K562 (cell line): ENCODE measurements around the gene USP15. TPM values are rescaled to one million over a fixed set of nuclear protein-coding genes. Genes with fewer than 3 reads are reported as not detected.

Experiments
- CREBBP ChIP-seq: IDR thresholded peaks from one replicate; pipeline ENCODE4 v1.6.1; 2012; ENCODE audit warnings: low read depth, mild to moderate bottlenecking, control low read depth, inconsistent platforms, low read length
- ETV6 ChIP-seq, 3 experiments: fragments of 150-350 bp in 1 of 3; sonication (generic) in 1 of 3; formaldehyde crosslinking in 1 of 3; IDR thresholded peaks; 2 replicates each; pipeline versions ENCODE4 v1.6.1 to v1.8.0; 2014 to 2022; ENCODE audit warnings: borderline replicate concordance in 2 of 3, low read depth in 2 of 3, antibody characterized with exemption in 1 of 3, low read length in 1 of 3, mild to moderate bottlenecking in 1 of 3, missing genetic modification reagents in 1 of 3
- IFI16 ChIP-seq: fragments of 250-450 bp; sonication (Bioruptor Pico); IDR thresholded peaks from 2 replicates; pipeline ENCODE4 v2.1.2; 2022; ENCODE audit warnings: mild to moderate bottlenecking, inconsistent platforms
- IRF9 ChIP-seq: fragments of 450-650 bp; IDR thresholded peaks from 2 replicates; pipeline ENCODE4 v1.6.1; 2016; ENCODE audit warnings: missing biosample characterization, missing genetic modification characterization
- KLF13 ChIP-seq: fragments of 450-650 bp; IDR thresholded peaks from 2 replicates; pipeline ENCODE4 v1.6.1; 2016; ENCODE audit warnings: missing genetic modification characterization, low read depth, mild to moderate bottlenecking, missing compliant biosample characterization, moderate library complexity, borderline replicate concordance
- MBD1 ChIP-seq: fragments of 250-450 bp; sonication (Bioruptor Pico); IDR thresholded peaks from 2 replicates; pipeline ENCODE4 v1.8.0; 2022; ENCODE audit warnings: inconsistent platforms
- MEIS2 ChIP-seq: fragments of 450-650 bp; IDR thresholded peaks from 2 replicates; pipeline ENCODE4 v1.6.1; 2014; ENCODE audit warnings: mild to moderate bottlenecking; ENCODE audit not compliant: partially characterized antibody
- MITF ChIP-seq: IDR thresholded peaks from 2 replicates; pipeline ENCODE4 v1.6.1; 2014; ENCODE audit warnings: antibody characterized with exemption
- NR0B1 ChIP-seq: fragments of 450-650 bp; IDR thresholded peaks from one replicate; pipeline ENCODE4 v1.6.1; 2018; ENCODE audit warnings: mild to moderate bottlenecking, moderate library complexity; ENCODE audit not compliant: partially characterized antibody
- SMARCE1 ChIP-seq: fragments of 450-650 bp; IDR thresholded peaks from 2 replicates; pipeline ENCODE4 v1.7.1; 2016; ENCODE audit warnings: mild to moderate bottlenecking
- TBP ChIP-seq: optimal IDR thresholded peaks from 2 replicates; pipeline ENCODE3; 2011; ENCODE audit warnings: low read depth, low read length, improper control_type of control experiment
- TRIM28 ChIP-seq: fragments of 450-650 bp; IDR thresholded peaks from 2 replicates; pipeline ENCODE4 v1.6.1; 2017
- ZBTB17 ChIP-seq: fragments of 450-650 bp; formaldehyde crosslinking; IDR thresholded peaks from 2 replicates; pipeline ENCODE4 v1.4.0; 2020; ENCODE audit warnings: mild to moderate bottlenecking
- ZNF146 ChIP-seq: IDR thresholded peaks from one replicate; pipeline ENCODE4 v1.6.1; 2018; ENCODE audit warnings: missing compliant biosample characterization; ENCODE audit not compliant: unreplicated experiment
- ZNF212 ChIP-seq: fragments of 450-650 bp; formaldehyde crosslinking; IDR thresholded peaks from 2 replicates; pipeline ENCODE4 v1.4.0; 2020; ENCODE audit warnings: mild to moderate bottlenecking
- polyA plus RNA-seq, 8 experiments: library from polyadenylated mRNA; depleted of rRNA in 4 of 8; stranded (reverse) in 5 of 8; unstranded in 3 of 8; fragments of >200 nt; fragmentation: Nextera tagmentation in 2 of 8; fragmentation: Illumina TruSeq in 1 of 8; extraction: Ambion mirVana in 2 of 8; extraction: Trizol in 1 of 8; gene quantifications; 2 replicates each; pipeline versions ENCODE4 v1.2.1 to v1.2.3, GENCODE V29; 2011 to 2014; ENCODE audit warnings: inconsistent platforms in 1 of 8, missing spikeins in 1 of 8
- total RNA-seq, 7 experiments: library from RNA; depleted of rRNA in 6 of 7; stranded (reverse); fragments of >200 nt in 6 of 7; fragmentation: Illumina TruSeq in 2 of 7; extraction: Trizol in 2 of 7; gene quantifications; 2 replicates each; pipeline versions ENCODE4 v1.2.1 to v1.2.3, GENCODE V29; 2011 to 2021; ENCODE audit warnings: low replicate concordance in 1 of 7
- TF ChIP-seq, protein P1 (sequence below), 2 experiments: fragments of 200-800 bp in 1 of 2; sonication (Bioruptor generic) in 1 of 2; sonication (generic) in 1 of 2; formaldehyde crosslinking in 1 of 2; IDR thresholded peaks in 1 of 2; conservative IDR thresholded peaks in 1 of 2; 2 replicates each; pipeline versions ENCODE4 v1.5.0 to v1.6.1; 2016 to 2020; ENCODE audit warnings: missing compliant biosample characterization in 1 of 2, missing genetic modification characterization in 1 of 2, missing genetic modification reagents in 1 of 2
- TF ChIP-seq, protein P2 (sequence below): sonication (generic); formaldehyde crosslinking; IDR thresholded peaks from 2 replicates; pipeline ENCODE4 v1.8.0; 2022; ENCODE audit warnings: mild to moderate bottlenecking, missing genetic modification reagents
- TF ChIP-seq, protein P3 (sequence below): fragments of 250-450 bp; sonication (Bioruptor Pico); IDR thresholded peaks from 2 replicates; pipeline ENCODE4 v1.8.0; 2022; ENCODE audit warnings: moderate library complexity, mild to moderate bottlenecking, inconsistent platforms

The USP15 gene
- total and polyA plus RNA-seq, 9 of the 15 experiments (the other 6 are each of a cell fraction or from before 2014, with no cell fraction given): 140 to 272 (median 182) TPM

- TF ChIP-seq, protein P1, sequence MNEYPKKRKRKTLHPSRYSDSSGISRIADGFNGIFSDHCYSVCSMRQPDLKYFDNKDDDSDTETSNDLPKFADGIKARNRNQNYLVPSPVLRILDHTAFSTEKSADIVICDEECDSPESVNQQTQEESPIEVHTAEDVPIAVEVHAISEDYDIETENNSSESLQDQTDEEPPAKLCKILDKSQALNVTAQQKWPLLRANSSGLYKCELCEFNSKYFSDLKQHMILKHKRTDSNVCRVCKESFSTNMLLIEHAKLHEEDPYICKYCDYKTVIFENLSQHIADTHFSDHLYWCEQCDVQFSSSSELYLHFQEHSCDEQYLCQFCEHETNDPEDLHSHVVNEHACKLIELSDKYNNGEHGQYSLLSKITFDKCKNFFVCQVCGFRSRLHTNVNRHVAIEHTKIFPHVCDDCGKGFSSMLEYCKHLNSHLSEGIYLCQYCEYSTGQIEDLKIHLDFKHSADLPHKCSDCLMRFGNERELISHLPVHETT (CRISPR knock-in tag; conservative IDR thresholded peaks at IDR 0.05 in 1 of 2, IDR thresholded peaks at IDR 0.05 in 1 of 2): peak in 1 of 2 experiments; percentile 38; a peak in 1 of 4 replicates
- TF ChIP-seq, protein P2, sequence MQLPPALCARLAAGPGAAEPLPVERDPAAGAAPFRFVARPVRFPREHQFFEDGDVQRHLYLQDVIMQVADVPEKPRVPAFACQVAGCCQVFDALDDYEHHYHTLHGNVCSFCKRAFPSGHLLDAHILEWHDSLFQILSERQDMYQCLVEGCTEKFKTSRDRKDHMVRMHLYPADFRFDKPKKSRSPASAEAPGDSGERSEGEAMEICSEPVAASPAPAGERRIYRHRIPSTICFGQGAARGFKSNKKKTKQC (CRISPR knock-in tag): no peak
- TF ChIP-seq ETV6 (IDR thresholded peaks at IDR 0.05; ENCODE audit: borderline replicate concordance in 1 of 2, low read depth in 2 of 2, low read length in 1 of 2) (no peak), ETV6 (CRISPR knock-in tag; IDR thresholded peaks at IDR 0.05; ENCODE audit: borderline replicate concordance) (no peak), CREBBP (no peak), NR0B1 (no peak), MBD1 (no peak), IRF9 (tag) (no peak), ZBTB17 (CRISPR knock-in tag) (no peak), KLF13 (tag) (no peak), SMARCE1 (peak; percentile 85), MEIS2 (peak; percentile 87), TRIM28 (0 out of 2 replicates have a peak, but pooled peaks have one; percentile 38), TBP (no peak), IFI16 (CRISPR knock-in tag) (no peak), MITF (no peak), ZNF146 (CRISPR knock-in tag) (no peak), ZNF212 (CRISPR knock-in tag) (no peak)
- TF ChIP-seq, protein P3, sequence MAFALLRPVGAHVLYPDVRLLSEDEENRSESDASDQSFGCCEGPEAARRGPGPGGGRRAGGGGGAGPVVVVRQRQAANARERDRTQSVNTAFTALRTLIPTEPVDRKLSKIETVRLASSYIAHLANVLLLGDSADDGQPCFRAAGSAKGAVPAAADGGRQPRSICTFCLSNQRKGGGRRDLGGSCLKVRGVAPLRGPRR: no peak
Observed at GRCh38 chr12:62248873-62249272, 11.3 kb upstream of the USP15 start (continued).
